ENCODE results near the gene LMBRD1. TPM values are rescaled to one million over a fixed set of nuclear protein-coding genes. Genes with fewer than 3 reads are reported as not detected.

The LMBRD1 gene
- total RNA-seq, 1 experiment from 2014 or later: 17.0 TPM

- no peak overlapping the region for H3K4me2 ChIP-seq (ENCODE audit: insufficient read depth, insufficient read length, low read length)
- H2BK20ac ChIP-seq (ENCODE audit: low read depth, low read length, poor library complexity, severe bottlenecking): no peak overlapping the region
- H2BK120ac ChIP-seq (ENCODE audit: low read depth, low read length, poor library complexity, severe bottlenecking): no peak overlapping the region
- no peak overlapping the region for H4K8ac ChIP-seq (replicated peaks; ENCODE audit: insufficient read length, low read depth, low read length)
- no peak overlapping the region for H3K56ac ChIP-seq (ENCODE audit: insufficient read length, low read depth, low read length)
- no peaks in the 10 kb centered on the region; a peak in 1 of 5 replicates for H3K9me3 Mint-ChIP-seq
- no peak overlapping the region for H3K14ac ChIP-seq (ENCODE audit: insufficient read depth, low read length)
- DNase-seq: no peak
- no peaks in the 10 kb centered on the region for H3K23me2 ChIP-seq (ENCODE audit: insufficient read length, low read depth, low read length, poor library complexity, severe bottlenecking)
- H3K79me2 ChIP-seq (ENCODE audit: insufficient read depth, low read length): no peaks in the 10 kb centered on the region; the same call in 1 of the 2 replicates
- no peak for TF ChIP-seq CTCF (conservative IDR thresholded peaks at IDR 0.05)
- peak overlapping the region in 2 of 3 experiments; percentile 28 to 90; a peak in 5 of 7 replicates for H3K27ac Mint-ChIP-seq
- H3K27me3 ChIP-seq (ENCODE audit: insufficient read depth, low read length): no peaks in the 10 kb centered on the region
- no peak overlapping the region for H2AFZ ChIP-seq (ENCODE audit: low read length)
- H4K5ac ChIP-seq (ENCODE audit: insufficient read length, low read depth, low read length): no peak overlapping the region
- H3K27ac ChIP-seq (ENCODE audit: insufficient read length, low read depth, low read length): no peak overlapping the region
- H3K4me1 ChIP-seq (ENCODE audit: insufficient read depth, low read length): peaks cover 4% of the 10 kb centered on the region; the same call in 1 of the 2 replicates
- H3K4me3 Mint-ChIP-seq: 0 out of 5 replicates have a peak overlapping the region, but pooled peaks of 1 of the 2 experiments have one; percentile 12
- no peaks in the 10 kb centered on the region for H3K9me3 ChIP-seq (ENCODE audit: control insufficient read depth, low read depth, low read length)
- no peaks in the 10 kb centered on the region for H3K79me1 ChIP-seq (ENCODE audit: insufficient read depth, low read depth, low read length, poor library complexity, severe bottlenecking)
- H3T11ph ChIP-seq (ENCODE audit: low read length): no peak overlapping the region
- no peak overlapping the region for H3K4ac ChIP-seq (ENCODE audit: low read depth, low read length)
- peaks cover 0 to 9% (median 6%) of the 10 kb centered on the region in 3 experiments; a peak in 5 of 7 replicates for H3K36me3 Mint-ChIP-seq (ENCODE audit: insufficient read depth in 1 of 3, low read depth in 3 of 3)
- H3K4me1 Mint-ChIP-seq: peaks cover 25 to 27% of the 10 kb centered on the region in 2 experiments
- H3K23ac ChIP-seq (ENCODE audit: insufficient read length, low read depth, low read length): no peak overlapping the region
- H2BK15ac ChIP-seq (ENCODE audit: low read depth, low read length): no peak overlapping the region
- H4K91ac ChIP-seq (ENCODE audit: insufficient read length, low read depth, low read length): no peak overlapping the region
- no CpG with 5 or more reads among the region's 2 CpGs for WGBS (ENCODE audit: extremely low coverage, insufficient read length, low lambda C conversion rate)
- no peak overlapping the region for H3K18ac ChIP-seq (ENCODE audit: insufficient read length, low read depth, low read length)
- no peak overlapping the region for H2BK5ac ChIP-seq (ENCODE audit: insufficient read length, low read length)
- H3K9ac ChIP-seq (ENCODE audit: extremely low read depth, insufficient read length, low read length): no peak overlapping the region
- no peak overlapping the region for H2AK5ac ChIP-seq (ENCODE audit: insufficient read length, low read length)
- H4K20me1 ChIP-seq (ENCODE audit: control insufficient read depth, insufficient read depth, insufficient read length): no peaks in the 10 kb centered on the region
- no peak overlapping the region for H2BK12ac ChIP-seq (ENCODE audit: insufficient read length, low read depth, low read length)
- no peaks in the 10 kb centered on the region for H3K27me3 Mint-ChIP-seq (ENCODE audit: low read depth)
These were observed 5.7 kb downstream of the LMBRD1 start for GRCh38 chr6:69791065-69791471.

Measured in H9 (cell line).